ENCODE measurements around the gene ACBD3. TPM values are rescaled to one million over a fixed set of nuclear protein-coding genes. Genes with fewer than 3 reads are reported as not detected.

The ACBD3 gene
- total and polyA plus RNA-seq, 2 experiments from 2014 or later: 41.4 to 76.8 TPM

DNA sequence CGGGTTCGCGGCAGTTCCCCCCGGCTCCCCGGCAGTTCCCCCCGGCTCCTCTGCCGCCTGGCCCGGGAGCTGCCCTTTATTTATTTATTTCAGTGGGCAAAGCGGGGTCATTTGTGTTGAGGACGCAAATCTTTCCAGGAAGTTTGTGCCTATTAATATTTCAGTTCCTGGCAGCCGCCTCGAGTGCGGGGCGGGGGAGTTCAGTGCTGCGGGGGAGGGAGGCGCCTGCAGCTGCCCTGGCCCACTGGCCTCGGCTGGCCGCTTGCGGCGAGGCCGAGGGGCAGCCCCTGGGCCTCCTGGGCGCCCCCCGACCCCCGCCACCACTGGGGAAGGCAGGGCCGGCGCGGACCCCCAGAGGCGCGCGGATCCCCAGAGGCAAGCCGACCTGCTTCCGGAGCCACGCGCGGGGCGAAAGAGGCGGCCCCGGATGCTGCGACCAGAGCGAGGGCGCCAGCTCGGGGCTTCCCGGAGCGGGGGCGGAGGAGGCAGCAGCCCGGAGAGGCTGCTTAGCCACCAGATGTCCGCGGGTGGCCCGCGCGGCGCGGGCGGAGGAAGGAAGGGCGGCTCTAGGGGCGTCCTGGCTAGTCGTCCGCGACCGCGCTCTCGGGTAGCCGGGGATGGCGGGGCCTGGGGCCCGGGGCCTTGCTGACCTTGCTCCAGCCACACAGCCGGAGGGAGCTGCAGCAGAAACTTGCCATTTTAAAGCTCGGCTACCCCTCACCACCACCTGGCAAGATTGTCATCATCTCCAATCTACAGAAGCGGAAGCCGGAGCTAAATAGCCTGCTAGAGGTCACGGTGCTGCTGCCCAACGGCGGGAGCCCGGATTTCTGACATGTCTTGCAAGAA, 76.1 kb downstream of the ACBD3 start:
- Histone ChIP-seq H4K20me1 (ENCODE audit: insufficient read depth) (no peaks in the 10 kb centered on the region), H3K9me3 (ENCODE audit: low read depth) (no peaks in the 10 kb centered on the region), H3K4me1 (ENCODE audit: insufficient read depth) (peaks cover 12% of the 10 kb centered on the region), H3K79me2 (ENCODE audit: insufficient read depth) (no peaks in the 10 kb centered on the region), H3K27ac (peak overlapping the region; percentile 86), H3F3A (ENCODE audit: insufficient read depth) (peaks cover 21% of the 10 kb centered on the region), H3K9ac (peak overlapping the region; percentile 88), H2AFZ (peak overlapping the region; percentile 85), H3K4me3 (peak overlapping the region; percentile 78), H3K4me2 (ENCODE audit: unreplicated experiment) (peak overlapping the region; percentile 89), H3K9me2 (ENCODE audit: insufficient read depth) (no peaks in the 10 kb centered on the region), H3K36me3 (ENCODE audit: low read depth) (no peaks in the 10 kb centered on the region), H3K27me3 (replicated peaks; ENCODE audit: insufficient read depth) (no peaks in the 10 kb centered on the region)
- in situ Hi-C loops (cut with MboI): no loop called here
- peak; percentile 82 for DNase-seq
- 1% methylated on average over 51 to 64 of the region's 73 CpGs for WGBS, 2 experiments (ENCODE audit: low coverage in 1 of 2, low lambda C conversion rate in 2 of 2, missing lambda C conversion rate in 2 of 2)
- TF ChIP-seq EZH2phosphoT487 (IDR thresholded peaks at IDR 0.05; ENCODE audit: insufficient read depth, low read depth) (no peak), EZH2 (IDR thresholded peaks at IDR 0.05; ENCODE audit: insufficient read depth, poor library complexity, severe bottlenecking) (no peak)

GRCh38 chr1:226109829-226110248, 76.7 kb downstream of the ACBD3 start:
- peak overlapping the region; percentile 88 for H2AFZ ChIP-seq
- H3K4me1 ChIP-seq (ENCODE audit: insufficient read depth): peaks cover 12% of the 10 kb centered on the region
- 1 to 3% methylated on average over 9 to 48 of the region's 57 CpGs for WGBS, 2 experiments (ENCODE audit: low coverage in 1 of 2, low lambda C conversion rate in 2 of 2, missing lambda C conversion rate in 2 of 2)
- H3K9me2 ChIP-seq (ENCODE audit: insufficient read depth): no peaks in the 10 kb centered on the region
- no peaks in the 10 kb centered on the region for H3K27me3 ChIP-seq (replicated peaks; ENCODE audit: insufficient read depth)
- peak overlapping the region; percentile 86 for H3K27ac ChIP-seq
- peak overlapping the region; percentile 89 for H3K4me2 ChIP-seq (ENCODE audit: unreplicated experiment)
- no peaks in the 10 kb centered on the region for H3K9me3 ChIP-seq (ENCODE audit: low read depth)
- in situ Hi-C loops (cut with MboI): no loop called here
- peak overlapping the region; percentile 78 for H3K4me3 ChIP-seq
- DNase-seq: peak; percentile 92
- peaks cover 21% of the 10 kb centered on the region for H3F3A ChIP-seq (ENCODE audit: insufficient read depth)
- no peaks in the 10 kb centered on the region for H3K79me2 ChIP-seq (ENCODE audit: insufficient read depth)
- peak overlapping the region; percentile 88 for H3K9ac ChIP-seq
- no peaks in the 10 kb centered on the region for H3K36me3 ChIP-seq (ENCODE audit: low read depth)
- no peak for TF ChIP-seq EZH2 (IDR thresholded peaks at IDR 0.05; ENCODE audit: insufficient read depth, poor library complexity, severe bottlenecking)
- TF ChIP-seq EZH2phosphoT487 (IDR thresholded peaks at IDR 0.05; ENCODE audit: insufficient read depth, low read depth): no peak
- H4K20me1 ChIP-seq (ENCODE audit: insufficient read depth): no peaks in the 10 kb centered on the region

DNA sequence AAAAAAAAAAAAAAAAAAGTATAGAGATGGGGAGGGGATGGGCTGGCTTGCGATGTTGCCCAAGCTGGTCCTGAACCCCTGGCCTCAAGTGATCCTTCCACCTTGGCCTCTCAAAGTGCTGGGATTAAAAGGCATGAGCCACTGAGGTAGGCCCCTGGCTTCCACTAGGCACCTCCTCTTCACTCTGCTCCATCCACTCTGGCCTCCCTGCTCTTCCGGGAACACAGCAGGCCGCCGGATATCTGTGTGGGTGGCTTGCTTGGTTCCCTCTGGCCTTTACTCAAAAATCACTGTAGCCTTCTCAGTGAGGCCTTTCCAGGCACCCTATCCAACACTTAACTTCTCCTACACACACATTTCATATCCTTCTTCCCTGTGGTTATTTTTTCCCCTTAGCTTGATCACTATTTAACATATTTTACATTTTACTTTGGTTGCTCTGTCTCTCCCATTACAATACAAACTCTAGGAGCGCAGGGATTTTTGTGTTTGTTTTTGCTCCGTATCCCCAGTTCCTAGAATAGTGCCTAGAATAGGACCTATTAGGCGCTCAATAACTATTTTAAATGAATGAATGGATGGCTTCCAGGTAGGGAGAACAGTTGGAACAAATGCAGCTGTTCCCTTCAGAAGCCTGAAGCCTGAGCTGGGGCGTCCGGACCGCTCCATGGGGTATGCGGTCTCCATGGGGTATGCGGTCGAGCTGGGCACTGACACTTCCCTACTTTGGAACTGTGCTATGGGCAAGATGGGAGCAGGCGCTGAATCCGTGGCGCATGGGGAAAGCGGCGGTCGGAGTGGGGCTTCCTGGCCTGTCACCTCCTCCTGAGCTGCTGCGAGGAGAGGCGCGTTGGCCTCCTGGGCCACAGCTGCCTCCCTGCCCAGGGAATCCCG, 77.4 kb downstream of the ACBD3 start:
- in situ Hi-C loops (cut with MboI): no loop called here
- Histone ChIP-seq H4K20me1 (ENCODE audit: insufficient read depth) (no peaks in the 10 kb centered on the region), H3K9me3 (ENCODE audit: low read depth) (no peaks in the 10 kb centered on the region), H3K9me2 (ENCODE audit: insufficient read depth) (no peaks in the 10 kb centered on the region), H3K9ac (peak overlapping the region; percentile 88), H3K79me2 (ENCODE audit: insufficient read depth) (no peaks in the 10 kb centered on the region), H2AFZ (peak overlapping the region; percentile 88), H3K27me3 (replicated peaks; ENCODE audit: insufficient read depth) (no peaks in the 10 kb centered on the region), H3K4me3 (peak overlapping the region; percentile 78), H3K27ac (peak overlapping the region; percentile 86), H3K4me1 (ENCODE audit: insufficient read depth) (peaks cover 12% of the 10 kb centered on the region), H3K4me2 (ENCODE audit: unreplicated experiment) (peak overlapping the region; percentile 75), H3F3A (ENCODE audit: insufficient read depth) (peaks cover 21% of the 10 kb centered on the region), H3K36me3 (ENCODE audit: low read depth) (no peaks in the 10 kb centered on the region)
- WGBS, 2 experiments (ENCODE audit: low coverage in 1 of 2, low lambda C conversion rate in 2 of 2, missing lambda C conversion rate in 2 of 2): 12 to 13% methylated on average over 21 to 23 of the region's 23 CpGs
- no peak for TF ChIP-seq EZH2phosphoT487 (IDR thresholded peaks at IDR 0.05; ENCODE audit: insufficient read depth, low read depth)
- TF ChIP-seq EZH2 (IDR thresholded peaks at IDR 0.05; ENCODE audit: insufficient read depth, poor library complexity, severe bottlenecking): no peak
- peak; percentile 85 for DNase-seq
